K562 (cell line): ENCODE data around the gene MIEF1. TPM values are rescaled to one million over a fixed set of nuclear protein-coding genes. Genes with fewer than 3 reads are reported as not detected.

ENCODE experiments used
- ADNP ChIP-seq: fragments of 200-800 bp; sonication (Bioruptor generic); IDR thresholded peaks from 2 replicates; pipeline ENCODE4 v1.6.1; 2016; ENCODE audit warnings: missing genetic modification characterization, missing compliant biosample characterization
- ARID2 ChIP-seq: fragments of 450-650 bp; IDR thresholded peaks from 2 replicates; pipeline ENCODE4 v1.6.1; 2017; ENCODE audit warnings: antibody characterized with exemption, mild to moderate bottlenecking
- BCOR ChIP-seq: fragments of 450-650 bp; IDR thresholded peaks from 2 replicates; pipeline ENCODE4 v1.6.1; 2016
- ETS1 ChIP-seq: conservative IDR thresholded peaks from 2 replicates; pipeline ENCODE4 v1.6.1; 2011; ENCODE audit warnings: low read depth, mild to moderate bottlenecking, low read length; ENCODE audit not compliant: control insufficient read depth
- KLF10 ChIP-seq: fragments of 250-450 bp; sonication (Bioruptor Pico); IDR thresholded peaks from 2 replicates; pipeline ENCODE4 v1.6.1; 2021; ENCODE audit warnings: matching md5 sums
- MLLT1 ChIP-seq, 2 experiments: fragments of 450-650 bp; IDR thresholded peaks; 2 replicates each; pipeline ENCODE4 v1.6.1; 2016
- MTA1 ChIP-seq: fragments of 450-650 bp; IDR thresholded peaks from 2 replicates; pipeline ENCODE4 v1.6.1; 2017; ENCODE audit warnings: borderline replicate concordance
- PHF20 ChIP-seq: fragments of 450-650 bp; IDR thresholded peaks from 2 replicates; pipeline ENCODE4 v1.6.1; 2018; ENCODE audit not compliant: partially characterized antibody
- SMARCA5 ChIP-seq: fragments of 450-650 bp; IDR thresholded peaks from 2 replicates; pipeline ENCODE4 v1.6.1; 2016
- SNIP1 ChIP-seq: fragments of 450-650 bp; IDR thresholded peaks from 2 replicates; pipeline ENCODE4 v1.7.1; 2017; ENCODE audit warnings: low read depth, mild to moderate bottlenecking
- ZNF143 ChIP-seq: sonication (generic); formaldehyde crosslinking; IDR thresholded peaks from 2 replicates; pipeline ENCODE4 v1.9.0; 2022; ENCODE audit warnings: mild to moderate bottlenecking, missing genetic modification reagents
- ZNF655 ChIP-seq: fragments of 250-450 bp; sonication (Bioruptor Pico); IDR thresholded peaks from 2 replicates; pipeline ENCODE4 v1.5.0; 2021
- polyA plus RNA-seq, 8 experiments: library from polyadenylated mRNA; depleted of rRNA in 4 of 8; stranded (reverse) in 5 of 8; unstranded in 3 of 8; fragments of >200 nt; fragmentation: Nextera tagmentation in 2 of 8; fragmentation: Illumina TruSeq in 1 of 8; extraction: Ambion mirVana in 2 of 8; extraction: Trizol in 1 of 8; gene quantifications; 2 replicates each; pipeline versions ENCODE4 v1.2.1 to v1.2.3, GENCODE V29; 2011 to 2014; ENCODE audit warnings: inconsistent platforms in 1 of 8, missing spikeins in 1 of 8
- total RNA-seq, 7 experiments: library from RNA; depleted of rRNA in 6 of 7; stranded (reverse); fragments of >200 nt in 6 of 7; fragmentation: Illumina TruSeq in 2 of 7; extraction: Trizol in 2 of 7; gene quantifications; 2 replicates each; pipeline versions ENCODE4 v1.2.1 to v1.2.3, GENCODE V29; 2011 to 2021; ENCODE audit warnings: low replicate concordance in 1 of 7
- TF ChIP-seq, protein P1 (sequence below), 2 experiments: fragments of 250-450 bp in 1 of 2; fragments of 450-650 bp in 1 of 2; sonication (Bioruptor Pico) in 1 of 2; IDR thresholded peaks; 2 replicates each; pipeline versions ENCODE4 v1.6.1 to v1.8.0; 2016 to 2021; ENCODE audit warnings: mild to moderate bottlenecking in 2 of 2, moderate library complexity in 2 of 2, missing compliant biosample characterization in 1 of 2, missing genetic modification characterization in 1 of 2

The MIEF1 gene
- total and polyA plus RNA-seq, 9 of the 15 experiments (the other 6 are each of a cell fraction or from before 2014, with no cell fraction given): 10.9 to 51.8 (median 25.5) TPM

DNA sequence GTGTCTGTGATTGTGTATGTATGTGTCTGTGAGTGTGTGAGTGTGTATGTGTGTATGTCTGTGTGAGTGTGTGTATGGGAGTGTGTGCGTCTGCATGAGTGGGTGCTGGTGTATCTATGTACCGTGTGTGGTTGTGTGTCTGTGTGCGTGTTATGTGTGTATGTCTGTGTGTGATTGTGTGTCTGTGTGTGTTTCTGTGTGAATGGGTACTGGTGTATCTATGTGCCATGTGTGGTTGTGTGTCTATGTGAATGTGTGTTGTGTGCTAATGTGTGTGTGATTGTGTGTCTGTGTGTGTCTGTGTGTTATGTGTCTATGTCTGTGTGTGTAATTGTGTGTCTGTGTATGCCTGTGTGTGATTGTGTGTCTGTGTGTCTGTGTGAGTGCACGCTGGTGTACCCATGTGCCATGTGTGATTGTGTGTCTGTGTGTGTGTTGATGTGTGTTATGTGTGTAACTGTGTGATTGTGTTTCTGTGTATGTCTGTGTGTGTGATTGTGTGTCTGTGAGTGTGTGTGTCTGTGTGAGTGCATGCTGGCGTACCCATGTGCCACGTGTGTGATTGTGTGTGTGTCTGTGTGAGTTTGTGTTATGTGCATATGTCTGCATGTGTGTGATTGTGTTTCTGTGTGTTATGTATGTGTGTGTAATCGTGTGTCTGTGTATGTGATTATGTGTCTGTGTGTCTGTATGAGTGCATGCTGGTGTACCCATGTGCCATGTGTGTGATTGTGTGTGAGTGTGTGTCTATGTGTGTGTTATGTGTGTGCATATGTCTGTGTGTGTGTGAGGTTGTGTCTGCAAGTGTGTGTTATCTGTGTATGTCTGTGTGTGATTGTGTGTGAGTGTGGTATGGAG, 61.7 kb downstream of the MIEF1 start (continued):
- TF ChIP-seq ADNP (tag): peak; percentile 66; the same call in 1 of the 2 replicates
- no peak for TF ChIP-seq ZNF655 (CRISPR knock-in tag)
- TF ChIP-seq MTA1: no peak
- TF ChIP-seq, protein P1, sequence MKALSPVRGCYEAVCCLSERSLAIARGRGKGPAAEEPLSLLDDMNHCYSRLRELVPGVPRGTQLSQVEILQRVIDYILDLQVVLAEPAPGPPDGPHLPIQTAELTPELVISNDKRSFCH (CRISPR knock-in tag; IDR thresholded peaks at IDR 0.05): no peak
- TF ChIP-seq, protein P1 (tag; IDR thresholded peaks at IDR 0.05): no peak
- TF ChIP-seq SMARCA5: 0 out of 2 replicates have a peak, but pooled peaks have one; percentile 10
- no peak for TF ChIP-seq ZNF143
- no peak for TF ChIP-seq ETS1
- TF ChIP-seq PHF20: peak; percentile 3
- TF ChIP-seq MLLT1 (IDR thresholded peaks at IDR 0.05): 0 out of 4 replicates have a peak, but pooled peaks of 1 of the 2 experiments have one; percentile 11
- peak; percentile 7; the same call in 1 of the 2 replicates for TF ChIP-seq BCOR
- TF ChIP-seq KLF10 (CRISPR knock-in tag): no peak
- no peak for TF ChIP-seq ARID2
- TF ChIP-seq SNIP1: no peak
